Liver (tissue), 9 donors: ENCODE results near the gene MYL10. TPM values are rescaled to one million over a fixed set of nuclear protein-coding genes. Genes with fewer than 3 reads are reported as not detected.

Experiments
- DNase-seq: peaks from one replicate; pipeline ENCODE4 v3.0.0-alpha.2; 2017; ENCODE audit warnings: low spot score
- H3K27ac ChIP-seq, 2 donors: one replicate each; pipeline ENCODE4 v1.7.0; 2013; ENCODE audit warnings: inconsistent platforms in 2 of 2, low read length in 2 of 2, control low read depth in 1 of 2, low read depth in 1 of 2, mild to moderate bottlenecking in 1 of 2
- H3K27me3 ChIP-seq, 4 donors: one replicate each; pipeline versions ENCODE4 v1.6.1 to v1.7.0; 2013; ENCODE audit warnings: low read length in 3 of 4, inconsistent platforms in 1 of 4, mild to moderate bottlenecking in 1 of 4, moderate library complexity in 1 of 4; ENCODE audit not compliant: control insufficient read depth in 4 of 4, insufficient read depth in 4 of 4
- H3K36me3 ChIP-seq, 4 donors: one replicate each; pipeline versions ENCODE4 v1.6.1 to v1.7.0; 2013; ENCODE audit warnings: low read length in 3 of 4, mild to moderate bottlenecking in 3 of 4, low read depth in 1 of 4, moderate library complexity in 1 of 4; ENCODE audit not compliant: control insufficient read depth in 4 of 4, insufficient read depth in 3 of 4
- H3K4me1 ChIP-seq, 4 donors: one replicate each; pipeline versions ENCODE4 v1.6.1 to v1.7.0; 2013; ENCODE audit warnings: low read length in 3 of 4, mild to moderate bottlenecking in 3 of 4, moderate library complexity in 1 of 4; ENCODE audit not compliant: control insufficient read depth in 4 of 4, insufficient read depth in 4 of 4
- H3K4me3 ChIP-seq, 3 donors: one replicate each; pipeline versions ENCODE4 v1.6.1 to v1.7.0; 2013; ENCODE audit warnings: low read length in 3 of 3, control low read depth in 1 of 3, low read depth in 1 of 3, mild to moderate bottlenecking in 1 of 3
- H3K9ac ChIP-seq, 2 donors: one replicate each; pipeline ENCODE4 v1.7.0; 2013; ENCODE audit warnings: low read length in 2 of 2, mild to moderate bottlenecking in 2 of 2, moderate library complexity in 2 of 2, control low read depth in 1 of 2, low read depth in 1 of 2
- H3K9me3 ChIP-seq, 4 donors: one replicate each; pipeline versions ENCODE4 v1.6.1 to v1.7.0; 2013; ENCODE audit warnings: low read length in 3 of 4; ENCODE audit not compliant: control insufficient read depth in 4 of 4
- EGR1 ChIP-seq, 2 donors: IDR thresholded peaks; 2 replicates each; pipeline ENCODE4 v1.6.1; 2016 to 2018; ENCODE audit warnings: antibody characterized with exemption in 2 of 2, low read depth in 2 of 2
- HNF4A ChIP-seq, 2 donors: conservative IDR thresholded peaks; 2 replicates each; pipeline ENCODE4 v1.6.1; 2016; ENCODE audit warnings: antibody characterized with exemption in 2 of 2, mild to moderate bottlenecking in 2 of 2
- NR2F2 ChIP-seq: IDR thresholded peaks from 2 replicates; pipeline ENCODE4 v1.6.1; 2016; ENCODE audit warnings: antibody characterized with exemption
- RAD21 ChIP-seq, 2 donors: IDR thresholded peaks; 2 replicates each; pipeline ENCODE4 v1.6.1; 2016; ENCODE audit warnings: antibody characterized with exemption in 2 of 2, mild to moderate bottlenecking in 2 of 2
- RXRA ChIP-seq, 2 donors: IDR thresholded peaks; 2 replicates each; pipeline ENCODE4 v1.6.1; 2017 to 2018; ENCODE audit warnings: antibody characterized with exemption in 2 of 2, mild to moderate bottlenecking in 1 of 2
- WGBS: extraction: QIAGEN DNeasy Blood & Tissue Kit; methylation state at CpG from one replicate; pipeline ENCODE4 v1.1.7; 2013; 5-methylcytosine and 5-hydroxymethylcytosine counted together
- polyA plus RNA-seq, 2 donors: library from polyadenylated mRNA; stranded (reverse) in 1 of 2; unstranded in 1 of 2; fragments of 200-250 nt in 1 of 2; fragments of >200 nt in 1 of 2; fragmentation: Nextera tagmentation in 1 of 2; extraction: Ambion mirVana in 1 of 2; gene quantifications; one replicate each; pipeline versions ENCODE4 v1.2.1 to v1.2.3, GENCODE V29; 2013 to 2015
- total RNA-seq, 2 donors: library from RNA; depleted of rRNA; stranded (reverse); fragments of >200 nt; gene quantifications; one replicate each; pipeline ENCODE4 v1.2.3, GENCODE V29; 2014
- TF ChIP-seq, protein P1 (sequence below): IDR thresholded peaks from 2 replicates; pipeline ENCODE4 v1.6.1; 2016; ENCODE audit warnings: antibody characterized with exemption
- TF ChIP-seq, protein P2 (sequence below): IDR thresholded peaks from 2 replicates; pipeline ENCODE4 v1.6.1; 2016; ENCODE audit warnings: antibody characterized with exemption
- TF ChIP-seq, protein P3 (sequence below): IDR thresholded peaks from 2 replicates; pipeline ENCODE4 v1.6.1; 2016; ENCODE audit warnings: antibody characterized with exemption, mild to moderate bottlenecking
- TF ChIP-seq, protein P4 (sequence below): IDR thresholded peaks from 2 replicates; pipeline ENCODE4 v1.6.1; 2016; ENCODE audit warnings: antibody characterized with exemption
- donor health status: healthy.
- donor health status: healthy.
- donor health status: healthy.
- donor health status: healthy.
- donor health status: healthy.

The MYL10 gene
- total and polyA plus RNA-seq, 4 donors: not detected

DNA sequence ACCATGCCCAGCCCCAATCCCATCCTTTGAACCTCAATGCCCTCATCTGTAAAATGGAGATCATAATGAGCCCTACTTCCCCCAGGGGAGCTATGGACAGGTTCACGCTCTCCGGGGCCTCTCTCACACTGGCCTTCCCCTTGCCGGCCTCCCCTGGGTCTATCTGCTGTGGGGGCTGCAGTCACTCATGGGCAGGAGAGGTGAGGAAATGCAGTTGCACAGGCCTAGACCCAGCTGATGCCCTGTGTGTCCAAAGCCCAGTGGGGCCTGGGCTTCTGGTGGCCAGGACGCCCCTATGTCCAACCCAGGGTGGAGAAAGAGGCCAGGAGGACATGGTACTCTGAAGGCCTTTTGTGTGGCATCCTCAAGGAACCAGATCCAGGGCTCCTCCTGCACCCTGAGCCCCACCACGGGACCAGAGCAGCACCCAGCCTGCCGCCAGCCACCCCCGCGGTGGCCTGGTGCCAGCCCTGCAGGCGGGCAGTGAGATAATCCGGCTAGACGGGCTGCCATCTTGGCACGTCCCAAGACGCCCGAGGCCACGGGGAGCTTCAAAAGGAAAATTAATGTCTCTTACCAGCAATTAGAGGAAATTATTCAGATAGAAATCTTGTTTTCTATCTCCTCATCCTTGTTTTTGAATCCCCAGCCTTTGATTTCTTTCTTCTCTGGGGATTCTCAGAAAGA, 39.0 kb downstream of the MYL10 start:
- no peaks in the 10 kb centered on the region for H3K4me1 ChIP-seq
- H3K4me3 ChIP-seq: no peak overlapping the region
- no peak overlapping the region for H3K9ac ChIP-seq
- H3K27ac ChIP-seq: no peak overlapping the region
- H3K27me3 ChIP-seq: no peaks in the 10 kb centered on the region
- no peak for DNase-seq
- TF ChIP-seq, protein P1, sequence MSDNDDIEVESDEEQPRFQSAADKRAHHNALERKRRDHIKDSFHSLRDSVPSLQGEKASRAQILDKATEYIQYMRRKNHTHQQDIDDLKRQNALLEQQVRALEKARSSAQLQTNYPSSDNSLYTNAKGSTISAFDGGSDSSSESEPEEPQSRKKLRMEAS: no peak
- TF ChIP-seq, protein P2, sequence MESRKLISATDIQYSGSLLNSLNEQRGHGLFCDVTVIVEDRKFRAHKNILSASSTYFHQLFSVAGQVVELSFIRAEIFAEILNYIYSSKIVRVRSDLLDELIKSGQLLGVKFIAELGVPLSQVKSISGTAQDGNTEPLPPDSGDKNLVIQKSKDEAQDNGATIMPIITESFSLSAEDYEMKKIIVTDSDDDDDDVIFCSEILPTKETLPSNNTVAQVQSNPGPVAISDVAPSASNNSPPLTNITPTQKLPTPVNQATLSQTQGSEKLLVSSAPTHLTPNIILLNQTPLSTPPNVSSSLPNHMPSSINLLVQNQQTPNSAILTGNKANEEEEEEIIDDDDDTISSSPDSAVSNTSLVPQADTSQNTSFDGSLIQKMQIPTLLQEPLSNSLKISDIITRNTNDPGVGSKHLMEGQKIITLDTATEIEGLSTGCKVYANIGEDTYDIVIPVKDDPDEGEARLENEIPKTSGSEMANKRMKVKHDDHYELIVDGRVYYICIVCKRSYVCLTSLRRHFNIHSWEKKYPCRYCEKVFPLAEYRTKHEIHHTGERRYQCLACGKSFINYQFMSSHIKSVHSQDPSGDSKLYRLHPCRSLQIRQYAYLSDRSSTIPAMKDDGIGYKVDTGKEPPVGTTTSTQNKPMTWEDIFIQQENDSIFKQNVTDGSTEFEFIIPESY: no peak
- TF ChIP-seq RAD21 (IDR thresholded peaks at IDR 0.05) (no peak), NR2F2 (no peak), HNF4A (conservative IDR thresholded peaks at IDR 0.05) (no peak)
- TF ChIP-seq, protein P3, sequence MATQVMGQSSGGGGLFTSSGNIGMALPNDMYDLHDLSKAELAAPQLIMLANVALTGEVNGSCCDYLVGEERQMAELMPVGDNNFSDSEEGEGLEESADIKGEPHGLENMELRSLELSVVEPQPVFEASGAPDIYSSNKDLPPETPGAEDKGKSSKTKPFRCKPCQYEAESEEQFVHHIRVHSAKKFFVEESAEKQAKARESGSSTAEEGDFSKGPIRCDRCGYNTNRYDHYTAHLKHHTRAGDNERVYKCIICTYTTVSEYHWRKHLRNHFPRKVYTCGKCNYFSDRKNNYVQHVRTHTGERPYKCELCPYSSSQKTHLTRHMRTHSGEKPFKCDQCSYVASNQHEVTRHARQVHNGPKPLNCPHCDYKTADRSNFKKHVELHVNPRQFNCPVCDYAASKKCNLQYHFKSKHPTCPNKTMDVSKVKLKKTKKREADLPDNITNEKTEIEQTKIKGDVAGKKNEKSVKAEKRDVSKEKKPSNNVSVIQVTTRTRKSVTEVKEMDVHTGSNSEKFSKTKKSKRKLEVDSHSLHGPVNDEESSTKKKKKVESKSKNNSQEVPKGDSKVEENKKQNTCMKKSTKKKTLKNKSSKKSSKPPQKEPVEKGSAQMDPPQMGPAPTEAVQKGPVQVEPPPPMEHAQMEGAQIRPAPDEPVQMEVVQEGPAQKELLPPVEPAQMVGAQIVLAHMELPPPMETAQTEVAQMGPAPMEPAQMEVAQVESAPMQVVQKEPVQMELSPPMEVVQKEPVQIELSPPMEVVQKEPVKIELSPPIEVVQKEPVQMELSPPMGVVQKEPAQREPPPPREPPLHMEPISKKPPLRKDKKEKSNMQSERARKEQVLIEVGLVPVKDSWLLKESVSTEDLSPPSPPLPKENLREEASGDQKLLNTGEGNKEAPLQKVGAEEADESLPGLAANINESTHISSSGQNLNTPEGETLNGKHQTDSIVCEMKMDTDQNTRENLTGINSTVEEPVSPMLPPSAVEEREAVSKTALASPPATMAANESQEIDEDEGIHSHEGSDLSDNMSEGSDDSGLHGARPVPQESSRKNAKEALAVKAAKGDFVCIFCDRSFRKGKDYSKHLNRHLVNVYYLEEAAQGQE: no peak
- TF ChIP-seq, protein P4, sequence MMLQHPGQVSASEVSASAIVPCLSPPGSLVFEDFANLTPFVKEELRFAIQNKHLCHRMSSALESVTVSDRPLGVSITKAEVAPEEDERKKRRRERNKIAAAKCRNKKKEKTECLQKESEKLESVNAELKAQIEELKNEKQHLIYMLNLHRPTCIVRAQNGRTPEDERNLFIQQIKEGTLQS: no peak
- 88% methylated on average over 15 of the region's 15 CpGs for WGBS
- no peaks in the 10 kb centered on the region for H3K36me3 ChIP-seq
- H3K9me3 ChIP-seq: no peaks in the 10 kb centered on the region

DNA sequence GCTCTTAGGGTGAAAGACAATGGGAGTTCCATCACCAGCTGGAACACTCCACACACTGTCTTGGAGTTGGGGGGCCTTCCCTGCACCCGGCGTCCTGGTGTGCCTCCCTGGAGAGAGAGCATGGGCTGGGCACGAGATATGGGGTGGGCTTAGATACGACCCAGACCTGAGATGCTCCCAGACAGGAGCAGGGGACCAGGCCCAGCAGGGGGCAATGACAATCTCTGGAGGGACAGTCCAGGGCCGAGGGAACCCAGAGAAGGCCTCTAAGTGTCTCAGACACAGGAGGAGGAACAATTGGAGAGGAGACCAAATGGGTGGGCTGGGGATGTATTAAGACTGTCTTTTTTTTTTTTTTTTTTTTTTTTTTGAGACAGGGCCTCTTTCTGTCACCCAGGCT, 40.0 kb downstream of the MYL10 start:
- no peak overlapping the region for H3K9ac ChIP-seq
- no peaks in the 10 kb centered on the region for H3K9me3 ChIP-seq
- no peaks in the 10 kb centered on the region for H3K36me3 ChIP-seq
- DNase-seq: no peak
- no peaks in the 10 kb centered on the region for H3K4me1 ChIP-seq
- 91% methylated on average over 5 of the region's 5 CpGs for WGBS
- TF ChIP-seq, protein P1: no peak
- no peaks in the 10 kb centered on the region for H3K27me3 ChIP-seq
- H3K27ac ChIP-seq: no peak overlapping the region
- H3K4me3 ChIP-seq: no peak overlapping the region

DNA sequence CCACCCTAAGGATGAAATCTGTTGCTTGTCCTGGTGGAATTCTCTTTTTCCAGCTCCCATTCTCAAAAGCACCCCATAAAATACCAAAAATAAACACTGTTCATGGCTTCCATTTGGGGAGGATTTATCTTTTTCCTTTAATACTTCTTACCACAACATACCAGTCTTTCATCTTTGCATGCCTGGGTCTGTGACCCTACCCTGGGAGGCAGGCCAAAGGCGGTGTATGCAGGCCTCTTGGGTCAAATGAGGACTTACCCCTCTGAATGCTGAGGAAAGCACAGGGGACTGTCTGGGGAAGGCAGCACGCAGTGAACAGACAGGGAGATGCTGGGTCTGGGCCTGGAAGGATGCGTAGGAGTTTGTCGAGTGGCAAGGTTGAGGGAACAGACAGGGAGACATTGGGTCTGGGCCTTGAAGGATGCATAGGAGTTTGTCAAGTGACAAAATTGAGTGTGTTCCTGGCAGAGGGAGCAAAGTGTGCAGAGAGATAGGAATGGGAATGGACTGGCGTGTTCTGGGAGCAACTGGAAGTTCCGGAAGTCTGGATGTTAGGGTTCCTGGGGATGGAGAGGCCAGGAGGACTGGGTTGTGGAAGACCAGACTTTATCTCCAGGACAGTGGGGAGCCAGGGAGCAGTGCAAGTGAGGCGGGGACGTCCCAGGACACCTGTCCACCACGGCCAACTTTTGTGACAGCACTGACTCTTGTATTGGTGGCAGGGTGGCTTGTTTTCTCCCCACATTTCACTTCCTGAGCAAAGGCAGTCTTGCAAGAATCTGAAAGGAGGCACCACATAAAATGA, 40.8 kb downstream of the MYL10 start:
- no peak overlapping the region for H3K4me3 ChIP-seq
- H3K9me3 ChIP-seq: peaks cover 0 to 4% (median 3%) of the 10 kb centered on the region in 4 donors
- H3K4me1 ChIP-seq: no peaks in the 10 kb centered on the region
- TF ChIP-seq HNF4A (conservative IDR thresholded peaks at IDR 0.05) (no peak), RXRA (IDR thresholded peaks at IDR 0.05) (no peak), EGR1 (IDR thresholded peaks at IDR 0.05; ENCODE audit: low read depth in 2 of 2) (no peak)
- no peak overlapping the region for H3K9ac ChIP-seq
- H3K36me3 ChIP-seq: no peaks in the 10 kb centered on the region
- DNase-seq: no peak
- H3K27me3 ChIP-seq: no peaks in the 10 kb centered on the region
- 80% methylated on average over 9 of the region's 9 CpGs for WGBS
- H3K27ac ChIP-seq: no peak overlapping the region
